HK-2 (cell line): ENCODE data around the gene PPM1L.
A peak's percentile ranks its signal among the peaks of the same experiment; 100 is the strongest.

Experiments
- DNase-seq: peaks from one replicate; pipeline ENCODE4 v3.0.0-alpha.2; 2018; ENCODE audit not compliant: unreplicated experiment

PPM1L gene

DNA sequence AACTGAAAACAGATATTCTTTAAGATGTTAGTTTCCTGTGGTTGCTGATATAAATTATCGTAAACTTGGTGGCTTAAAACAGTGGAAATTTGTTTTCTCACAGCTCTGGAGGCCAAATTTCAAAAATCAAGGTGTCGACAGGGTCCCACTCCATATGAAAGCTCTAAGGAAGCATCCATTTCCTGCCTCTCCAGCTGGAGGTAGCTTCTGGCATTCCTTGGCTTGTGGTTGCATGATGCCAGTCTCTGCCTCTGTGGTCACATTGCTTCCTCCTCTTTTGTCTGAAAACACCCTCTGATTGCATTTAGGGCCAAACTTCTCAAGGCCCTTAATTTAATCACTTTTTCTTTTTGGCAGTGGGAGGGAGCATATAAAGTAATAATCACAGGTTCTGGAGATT, 96.8 kb downstream of the PPM1L start:
- DNase-seq: no peak

DNA sequence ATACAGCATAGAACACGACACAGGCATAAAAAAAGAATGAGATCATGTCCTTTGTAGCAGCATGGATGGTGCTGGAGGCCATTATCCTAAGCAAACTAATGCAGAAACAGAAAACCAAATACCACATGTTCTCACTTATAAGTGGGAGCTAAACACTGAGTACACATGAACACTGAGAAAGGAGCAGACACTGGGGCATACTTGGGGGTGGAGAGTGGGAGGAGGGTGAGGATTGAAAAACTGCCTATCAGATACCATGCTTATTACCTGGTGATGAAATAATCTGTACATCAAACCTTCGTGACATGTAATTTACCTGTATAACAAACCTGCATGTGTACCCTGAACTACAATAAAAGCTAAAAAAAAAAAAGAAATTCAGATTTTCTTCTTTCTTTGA, 100.4 kb downstream of the PPM1L start:
- no peak for DNase-seq

DNA sequence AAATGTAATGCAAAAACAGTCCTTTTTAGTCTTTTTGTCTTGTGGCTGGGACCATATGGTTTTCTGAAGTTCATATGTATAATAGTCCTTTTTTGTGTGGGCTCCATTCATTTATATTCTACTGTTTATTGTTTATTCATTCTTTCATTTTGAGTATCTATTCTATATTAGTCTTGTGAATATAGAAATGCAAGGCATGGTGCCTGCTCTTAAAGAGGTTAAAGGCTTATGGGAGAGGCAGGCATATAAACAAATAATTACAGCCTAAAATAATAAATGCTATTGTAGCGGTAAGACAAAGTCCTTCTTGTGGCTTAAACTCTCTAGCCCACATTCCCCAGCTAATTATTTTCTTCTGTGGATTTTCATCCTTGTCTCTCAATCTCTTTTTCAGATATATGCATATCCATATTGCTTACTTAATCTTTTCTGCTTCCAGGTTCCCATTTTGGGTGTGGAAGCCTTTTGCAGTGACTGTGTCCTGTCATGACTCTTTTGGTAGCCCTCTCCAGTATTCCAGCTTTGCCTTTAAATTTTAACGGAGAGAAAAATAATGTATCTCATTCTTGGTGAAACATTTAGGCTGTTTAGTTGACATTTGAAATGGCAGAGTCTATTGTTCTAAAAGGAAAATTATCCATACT, 101.6 kb downstream of the PPM1L start:
- no peak for DNase-seq

DNA sequence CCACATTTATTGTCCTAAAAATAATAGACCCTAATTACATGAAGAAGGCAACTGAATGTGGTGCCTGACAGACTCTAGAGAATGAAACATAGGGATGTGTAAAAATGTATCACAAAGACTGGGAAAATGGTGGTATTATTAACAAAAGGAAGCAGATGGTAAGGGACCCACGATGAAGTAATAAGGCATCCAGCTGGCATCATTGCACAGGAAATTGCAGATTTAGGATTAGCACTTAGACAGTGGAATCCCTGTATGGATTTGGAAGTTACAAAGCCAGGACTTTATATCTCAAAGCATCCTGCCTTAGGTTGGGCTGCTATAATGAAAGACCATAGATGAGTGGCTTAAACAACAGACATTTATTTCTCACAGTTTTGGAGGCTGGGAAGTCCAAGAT, 104.3 kb downstream of the PPM1L start:
- DNase-seq: no peak

DNA sequence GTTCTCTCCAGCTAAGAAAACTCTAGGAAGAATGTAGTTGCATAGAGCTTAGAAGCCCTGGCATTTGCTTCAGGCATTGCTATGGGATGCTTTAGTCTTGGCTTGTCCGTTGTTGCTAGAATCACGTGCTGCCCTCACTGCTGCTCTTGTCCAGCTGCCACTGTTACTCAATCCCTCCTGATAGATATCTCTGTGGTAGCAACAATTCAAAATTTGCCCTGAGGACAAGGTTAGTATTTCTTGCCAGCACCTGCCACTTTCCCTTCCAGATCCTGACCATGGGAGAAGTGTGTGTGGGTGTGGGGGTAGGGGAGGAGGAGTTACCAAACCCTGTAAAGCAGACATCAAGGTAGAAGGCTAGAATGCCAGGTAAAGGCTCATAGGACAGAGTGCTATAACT, 113.8 kb downstream of the PPM1L start:
- DNase-seq: no peak

DNA sequence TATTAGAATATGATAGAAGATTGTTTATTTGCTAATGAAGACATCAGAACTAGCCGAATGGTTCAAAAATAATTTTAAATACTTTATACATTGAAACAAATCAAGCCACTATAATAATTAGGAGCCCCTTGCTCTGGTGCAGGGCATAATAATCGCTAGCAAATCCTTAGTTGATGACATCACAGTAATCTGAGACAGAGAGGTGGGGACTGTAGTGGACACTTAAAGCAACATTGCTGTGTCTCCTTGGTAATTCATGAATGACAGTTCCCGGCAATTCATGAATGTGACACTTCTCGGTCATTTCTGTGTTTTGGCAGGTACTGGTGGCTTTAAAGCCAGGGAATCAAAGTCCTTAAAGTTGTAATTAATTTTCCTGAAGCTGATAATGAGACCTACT, 114.3 kb downstream of the PPM1L start:
- no peak for DNase-seq

DNA sequence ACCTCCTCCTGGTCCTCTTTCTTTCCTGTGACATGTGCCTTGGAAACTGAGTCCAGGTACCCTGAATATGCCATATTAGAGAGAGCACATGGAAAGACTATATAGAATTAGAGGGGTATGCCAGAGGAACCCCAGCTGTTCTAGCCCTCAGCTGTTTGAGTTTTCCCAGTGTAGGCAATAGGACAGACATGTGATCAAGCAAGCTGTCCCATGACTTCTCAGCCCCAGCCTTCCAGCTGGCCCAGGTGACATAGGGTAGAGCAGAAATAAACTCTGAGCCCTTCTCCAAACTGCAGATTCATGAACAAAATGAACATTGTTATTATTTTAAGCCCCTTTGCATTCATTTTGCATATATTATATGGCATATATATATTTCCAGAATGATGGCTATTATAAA, 118.7 kb downstream of the PPM1L start:
- DNase-seq: no peak

DNA sequence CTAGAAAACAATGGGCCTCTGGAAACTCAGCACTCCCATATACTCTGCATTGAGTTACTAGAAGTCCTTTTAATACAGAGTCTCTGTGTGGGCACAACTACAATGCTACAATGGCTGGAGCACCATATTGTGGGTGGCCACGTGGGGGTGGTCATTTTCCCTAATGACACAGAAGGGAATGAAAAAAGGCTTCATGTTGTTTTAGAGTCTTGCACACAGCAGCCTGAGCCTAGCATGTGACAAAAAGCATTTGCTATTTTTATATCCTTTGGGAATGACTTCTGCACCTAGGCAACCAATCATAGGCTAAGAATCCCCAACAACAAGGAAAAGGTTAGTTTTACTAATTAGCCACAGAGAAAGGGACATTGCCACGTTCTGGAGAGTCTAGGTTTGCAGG, 120.6 kb downstream of the PPM1L start:
- no peak for DNase-seq

DNA sequence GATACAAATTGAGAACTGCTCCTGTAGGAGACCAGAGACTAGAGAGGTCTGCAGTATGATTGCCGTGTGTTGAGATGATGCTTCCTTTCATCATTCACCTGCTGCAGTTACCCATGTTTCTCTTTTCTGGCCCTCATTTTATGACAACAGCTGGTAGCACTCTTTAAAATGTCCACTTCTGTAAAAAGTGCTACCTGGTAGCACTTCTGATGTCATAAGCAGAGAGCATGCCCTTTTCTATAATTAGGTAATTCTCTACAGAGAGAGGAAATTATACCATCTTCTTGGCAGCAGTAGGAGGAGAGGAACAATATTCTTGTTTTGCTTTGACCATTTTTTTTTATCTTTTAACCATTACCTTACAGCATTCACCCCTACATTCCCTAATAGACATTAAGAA, 123.8 kb downstream of the PPM1L start:
- no peak for DNase-seq

DNA sequence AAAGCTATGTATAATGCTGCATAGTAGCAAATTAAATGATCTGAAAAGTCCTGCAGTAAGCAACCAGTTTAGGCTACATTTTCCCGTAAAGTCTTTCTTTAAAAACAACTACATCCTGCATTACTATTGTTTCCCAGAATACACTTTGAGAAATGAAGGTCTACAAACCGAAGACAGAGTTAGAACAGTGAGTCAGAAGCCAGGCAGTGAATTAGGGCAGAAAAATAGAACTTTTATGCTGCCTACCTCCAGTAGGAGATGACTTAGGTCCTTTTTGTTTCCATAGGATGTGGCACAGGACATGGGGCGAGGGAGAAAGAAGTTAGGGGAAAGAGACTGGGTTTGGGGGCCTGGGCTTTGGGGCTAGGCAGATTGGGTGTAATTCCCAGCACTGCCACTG, 127.3 kb downstream of the PPM1L start:
- no peak for DNase-seq

DNA sequence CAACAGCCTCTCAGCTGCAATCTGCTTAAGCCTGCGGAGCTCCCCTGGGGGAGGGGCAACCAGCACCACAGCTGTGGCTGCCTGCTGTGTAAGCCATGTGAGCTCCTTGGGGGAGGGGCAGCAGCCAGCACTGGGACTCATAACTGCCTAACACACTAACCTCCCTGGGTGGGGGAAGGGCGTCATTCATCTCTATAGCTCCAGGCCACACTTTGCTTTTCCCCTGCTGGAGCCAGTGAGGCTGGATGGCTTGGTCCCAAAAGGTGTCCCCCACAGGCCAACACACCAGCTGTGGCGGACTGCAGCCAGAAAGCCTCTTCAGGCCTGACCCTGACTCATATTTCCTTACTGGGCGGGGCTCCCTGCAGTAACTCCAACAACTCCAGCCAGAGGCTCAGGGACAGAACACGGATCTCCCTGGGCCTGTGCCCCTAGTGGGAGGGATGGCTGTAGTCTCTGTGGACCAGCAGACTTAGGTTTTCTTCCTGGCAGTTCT, 129.8 kb downstream of the PPM1L start:
- DNase-seq: peak; percentile 5

DNA sequence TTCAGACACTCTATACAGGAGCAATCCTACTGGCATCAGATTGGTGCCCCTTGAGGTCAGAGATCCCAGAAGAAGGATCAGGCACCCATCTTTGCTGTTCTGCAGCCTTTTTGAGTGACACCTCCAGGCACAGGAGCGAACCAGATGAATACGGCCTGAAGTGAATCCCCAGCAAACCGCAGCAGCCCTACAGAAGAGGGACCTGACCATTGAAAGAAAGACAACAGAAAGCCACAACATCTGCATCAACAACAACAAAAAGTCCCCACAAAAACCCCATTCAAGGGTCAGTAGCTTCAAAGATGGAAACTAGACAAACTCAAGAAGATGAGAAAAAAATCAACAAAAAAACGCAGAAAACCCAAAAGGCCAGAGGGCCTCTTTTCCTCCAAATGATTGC, 130.4 kb downstream of the PPM1L start:
- DNase-seq: no peak

DNA sequence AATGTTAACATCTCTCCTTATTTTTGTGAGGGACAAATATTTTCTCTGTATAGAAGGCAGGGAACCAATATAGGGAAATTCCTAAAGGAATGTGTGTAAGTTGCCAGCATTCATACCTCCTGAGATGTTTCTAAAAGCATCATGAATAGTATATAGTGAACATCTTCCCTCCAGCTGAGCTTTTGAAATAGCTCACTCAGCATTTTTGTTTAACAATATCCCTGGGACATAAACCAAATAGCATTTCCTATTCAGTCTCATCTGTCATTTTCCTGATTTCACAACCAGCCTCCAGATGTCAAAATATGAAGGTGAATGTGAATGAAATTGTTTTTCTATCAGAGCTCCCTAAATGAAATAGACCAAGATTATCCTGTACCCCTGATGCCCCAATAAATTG, 137.2 kb downstream of the PPM1L start:
- no peak for DNase-seq

DNA sequence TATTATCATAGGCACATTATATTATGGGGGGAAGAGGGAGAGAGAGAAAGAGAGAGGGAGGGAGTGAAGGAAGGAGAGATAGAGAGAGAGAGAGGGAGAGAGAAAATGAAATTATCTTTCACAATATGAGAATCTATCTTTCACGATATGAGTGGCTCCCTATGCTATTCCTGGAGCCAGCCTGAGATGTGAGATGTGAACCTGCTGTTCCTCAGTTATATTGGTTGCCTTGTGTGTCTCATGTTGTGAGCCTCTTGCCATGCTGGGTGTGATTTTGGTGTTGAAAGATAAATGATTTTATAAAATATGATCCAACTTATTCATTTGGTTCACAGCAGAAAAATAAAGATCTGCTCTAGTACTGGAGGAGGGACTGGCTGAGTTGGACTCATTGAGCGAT, 148.7 kb downstream of the PPM1L start:
- no peak for DNase-seq

DNA sequence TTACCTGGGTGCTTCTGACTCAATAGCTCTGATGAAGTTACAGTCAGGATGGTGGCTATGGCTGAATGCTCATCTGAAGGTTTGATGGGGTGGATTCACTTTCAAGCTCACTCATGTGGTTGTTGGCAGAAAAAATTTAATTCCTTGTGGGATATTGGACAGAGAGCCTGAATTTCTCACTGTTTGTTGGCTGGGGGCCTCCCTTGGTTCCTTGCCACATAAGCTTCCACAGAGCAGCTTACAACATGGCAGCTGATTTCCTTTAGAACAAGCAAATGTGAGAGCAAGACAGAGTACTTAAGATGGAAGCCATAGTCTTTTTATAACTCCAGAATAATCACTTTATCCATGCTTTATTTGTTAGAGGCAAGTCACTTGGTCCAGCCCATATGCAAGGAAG, 150.6 kb downstream of the PPM1L start:
- no peak for DNase-seq

DNA sequence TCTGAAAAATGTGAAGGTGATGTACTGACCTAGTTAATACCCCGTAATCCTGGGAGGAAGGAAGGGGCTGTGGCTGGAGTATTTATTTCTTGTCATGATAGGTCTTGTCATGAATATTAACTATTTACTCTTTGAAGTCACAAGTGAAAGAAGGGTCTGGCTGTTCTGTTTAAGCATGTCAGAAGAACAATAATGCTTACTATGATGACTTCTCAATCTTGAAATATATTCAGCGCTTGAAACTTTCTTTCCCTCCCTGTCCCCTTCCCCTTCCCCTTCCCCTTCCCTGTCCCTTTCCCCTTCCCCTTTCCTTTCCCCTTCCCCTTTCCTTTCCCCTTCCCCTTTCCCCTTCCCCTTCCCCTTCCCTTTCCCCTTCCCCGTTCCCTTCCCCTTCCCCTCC, 153.9 kb downstream of the PPM1L start:
- DNase-seq: no peak

DNA sequence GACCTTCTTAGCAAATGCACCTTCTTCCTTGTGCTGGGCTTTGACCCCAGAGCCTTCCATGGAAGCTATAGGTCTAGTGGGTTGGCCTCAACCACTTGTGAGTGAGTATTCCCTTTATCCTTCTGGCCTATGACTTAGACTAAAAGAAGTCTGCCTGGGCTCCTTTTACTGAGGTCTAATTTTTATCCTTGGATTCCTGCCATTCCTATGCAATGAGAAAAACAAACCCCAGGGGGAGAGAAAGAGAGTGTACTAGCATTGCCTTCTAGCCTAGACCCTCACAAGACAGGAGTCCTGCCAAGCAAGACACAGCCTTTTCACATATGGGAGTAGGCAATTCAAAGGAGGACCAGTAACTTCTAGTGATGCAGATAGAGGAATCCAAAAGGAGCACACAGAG, 155.4 kb downstream of the PPM1L start:
- DNase-seq: no peak

DNA sequence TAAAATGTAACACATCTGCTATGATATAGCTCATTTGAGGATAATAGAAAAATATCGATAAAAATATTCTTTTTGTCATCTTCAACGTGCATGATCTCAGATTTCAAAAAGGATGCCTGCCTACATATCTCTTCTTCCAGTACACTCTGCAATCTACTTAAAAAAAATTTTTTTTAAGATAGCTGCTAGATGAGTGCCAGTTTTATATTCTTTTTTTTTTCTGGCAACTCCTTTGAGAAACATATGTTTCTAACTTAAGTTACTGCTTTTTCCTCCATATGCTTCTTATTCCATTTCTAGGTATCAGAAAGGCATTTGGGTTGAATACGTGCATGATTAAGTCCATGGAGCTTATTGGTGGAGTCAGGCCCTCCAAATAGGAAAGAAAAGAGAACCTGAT, 160.4 kb downstream of the PPM1L start:
- DNase-seq: no peak

DNA sequence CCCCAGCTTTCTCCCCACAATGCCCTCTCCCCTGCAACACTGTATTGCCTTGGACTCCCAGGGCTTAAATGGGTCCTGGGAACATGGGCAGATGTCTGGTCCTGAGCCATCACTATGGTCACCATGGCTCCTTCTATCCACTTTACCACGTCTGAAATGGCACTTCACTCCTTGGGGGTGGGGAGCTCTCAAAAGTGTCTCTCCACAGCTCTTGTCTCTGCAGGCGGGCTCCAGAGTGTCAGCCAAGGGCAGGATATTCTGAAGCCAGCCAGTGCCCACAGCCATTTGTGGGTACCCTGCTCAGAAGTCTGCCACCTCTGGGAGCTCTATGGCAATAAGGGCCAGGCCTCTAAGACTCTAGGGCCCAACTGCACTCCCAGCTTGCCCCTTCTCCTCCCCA, 163.9 kb downstream of the PPM1L start:
- DNase-seq: no peak

DNA sequence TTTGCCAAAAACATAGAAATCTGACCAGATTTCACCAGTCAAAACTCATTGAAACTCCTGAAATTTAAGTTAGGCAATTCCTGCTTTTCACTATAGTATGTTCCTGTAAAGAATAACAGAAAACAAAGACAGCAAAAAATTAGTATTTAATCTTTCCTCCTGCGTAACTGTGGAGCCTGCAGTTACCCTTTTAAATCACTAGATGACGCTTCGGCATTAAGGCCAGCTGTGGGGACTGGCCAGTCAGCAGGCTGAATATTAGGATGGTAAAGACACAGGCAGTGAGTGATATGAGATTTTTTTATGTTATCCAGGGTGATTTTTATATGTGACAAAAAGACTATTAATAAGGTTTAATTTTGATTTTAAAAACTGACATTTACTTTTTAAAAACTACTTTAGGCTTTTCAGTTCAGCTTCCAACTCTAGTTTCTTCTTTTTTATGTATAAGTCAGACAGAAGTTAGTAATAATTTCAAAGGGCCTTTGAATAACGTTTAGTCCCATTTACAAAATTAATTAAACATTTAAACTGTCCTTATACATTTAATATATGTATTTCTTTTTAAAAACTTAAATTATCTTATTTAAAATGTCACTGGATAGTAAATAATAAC, 165.1 kb downstream of the PPM1L start:
- peak; percentile 16 for DNase-seq

DNA sequence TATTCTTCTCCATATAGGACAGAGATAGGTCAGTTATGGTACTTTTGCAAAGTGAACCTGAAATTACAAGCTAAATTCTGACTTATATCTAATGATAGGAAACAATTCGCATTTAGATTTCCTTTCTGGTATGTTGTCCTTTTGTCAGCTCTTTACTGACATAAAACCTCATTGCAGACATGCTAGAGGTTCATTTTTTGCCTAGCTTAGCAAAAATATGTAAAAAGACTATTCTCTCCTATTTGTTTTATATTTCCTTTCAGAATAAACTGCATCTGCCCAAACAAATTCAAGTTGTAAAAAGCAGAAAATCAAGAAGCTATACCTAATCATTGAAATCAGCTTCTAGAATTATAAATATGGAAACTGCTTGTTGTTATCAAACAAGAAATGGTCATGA, 168.7 kb downstream of the PPM1L start:
- DNase-seq: no peak

DNA sequence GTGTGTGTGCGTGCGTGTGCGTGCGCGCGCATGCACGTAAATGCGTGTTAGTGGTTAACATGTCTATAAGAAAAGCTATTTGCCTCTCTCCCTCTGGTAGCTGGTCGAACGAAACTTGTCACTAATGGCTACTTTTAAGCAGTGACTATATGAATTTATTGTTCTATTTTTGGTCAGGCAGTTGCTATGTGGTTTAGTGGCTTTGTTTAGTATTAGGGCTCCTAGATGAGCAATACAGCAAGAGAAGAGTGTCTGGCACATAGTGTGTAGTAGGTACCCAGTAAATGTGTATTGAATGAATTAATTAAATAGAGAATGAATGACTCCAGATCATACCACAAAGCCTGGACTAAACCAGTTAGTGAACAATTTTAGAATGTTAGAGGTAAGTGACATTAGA, 171.6 kb downstream of the PPM1L start:
- no peak for DNase-seq

DNA sequence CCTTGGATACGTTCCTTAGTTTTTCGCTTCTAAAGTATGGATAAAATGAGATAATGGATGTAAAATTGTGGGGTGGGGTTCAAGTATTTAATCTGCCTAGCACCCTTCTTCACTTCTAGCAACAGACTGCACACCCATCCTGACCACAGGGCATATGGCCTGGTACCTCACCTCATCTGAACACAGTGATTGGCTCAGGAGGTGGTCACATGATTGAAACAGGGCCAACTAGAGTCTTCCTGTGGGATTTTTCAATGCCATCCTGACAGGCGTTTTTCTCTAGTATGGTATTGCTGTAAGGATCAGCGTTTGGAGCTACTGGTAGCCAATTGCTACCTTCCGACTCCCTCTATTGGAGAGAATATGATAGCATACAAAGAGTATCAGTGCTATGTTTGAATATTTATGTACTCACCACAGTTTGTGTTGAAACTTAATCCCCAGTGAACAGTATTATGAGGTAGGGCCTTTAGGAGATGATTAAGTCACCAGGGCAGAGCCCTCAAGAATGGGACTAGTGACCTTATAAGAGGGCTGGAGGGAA, 172.2 kb downstream of the PPM1L start:
- DNase-seq: no peak

DNA sequence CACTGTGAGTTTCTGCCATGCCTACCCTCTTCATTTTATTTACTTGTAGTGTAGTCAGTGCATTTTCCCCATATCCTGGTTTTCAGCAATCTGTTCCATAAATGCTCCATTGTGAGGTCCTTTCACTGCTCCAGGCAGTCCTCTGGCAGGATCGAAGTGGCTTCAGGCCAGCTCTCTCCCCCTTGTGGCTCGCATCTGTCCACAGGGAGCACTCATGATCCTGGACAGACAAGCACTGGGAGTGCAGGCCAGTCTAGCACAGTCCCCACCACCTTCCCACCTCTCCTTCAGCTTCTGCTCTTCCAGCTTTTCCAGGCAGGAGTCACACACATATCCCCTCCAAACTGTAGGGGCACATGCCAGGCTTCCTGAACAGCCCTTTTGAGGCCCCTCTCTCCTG, 173.6 kb downstream of the PPM1L start:
- peak; percentile 8 for DNase-seq
